GM11168 (cell line): Measurements from ENCODE around the gene FOXL3.

Experiments
- in situ Hi-C: fragments of 300-500 bp; cut with MboI; formaldehyde crosslinking; loops from one replicate; pipeline ENCODE4 v1.12.0; 2022; ENCODE audit warnings: low sequenced_read_pairs; ENCODE audit not compliant: unreplicated experiment

FOXL3 gene

DNA sequence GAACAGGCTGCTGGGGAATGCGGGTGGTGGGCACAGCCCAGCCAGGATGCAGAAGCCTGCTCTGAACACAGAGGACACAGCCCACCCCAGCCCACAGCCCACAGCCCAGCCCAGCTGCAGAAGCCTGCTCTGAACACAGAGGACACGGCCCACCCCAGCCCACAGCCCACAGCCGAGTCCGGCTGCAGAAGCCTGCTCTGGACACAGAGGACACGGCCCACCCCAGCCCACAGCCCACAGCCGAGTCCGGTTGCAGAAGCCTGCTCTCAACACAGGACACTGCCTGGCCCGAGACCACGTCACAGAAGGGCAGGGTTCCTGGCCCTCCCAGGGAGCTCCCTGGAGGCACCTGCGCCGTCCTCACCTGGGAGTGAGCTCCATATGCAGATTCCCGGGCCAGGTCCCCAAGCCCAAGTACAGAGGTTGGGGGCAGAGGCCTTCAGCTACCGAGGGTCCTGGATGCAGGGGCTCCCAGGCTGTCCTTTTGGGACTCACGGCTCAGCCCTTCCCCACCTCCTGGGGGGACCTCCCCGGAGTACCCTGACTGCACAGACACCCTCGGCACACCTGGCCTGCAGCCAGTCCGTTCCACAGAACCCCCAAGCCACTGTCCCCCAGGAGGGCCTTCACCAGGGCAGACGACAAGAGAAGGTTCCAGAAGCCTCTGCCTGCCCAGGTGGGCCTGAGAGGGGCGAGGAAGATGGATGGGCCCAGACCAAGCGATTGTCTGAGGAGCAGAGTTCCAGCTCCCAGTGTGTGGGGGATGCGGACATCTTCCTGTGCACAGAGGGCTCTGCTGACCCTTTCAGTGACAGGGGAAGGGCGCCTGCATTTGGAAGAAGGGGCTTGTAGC lies 23.7 kb upstream of the FOXL3 start:
- in situ Hi-C loops: no loop called here

GRCh38 chr7:266851-267840 lies 22.8 kb upstream of the FOXL3 start:
- in situ Hi-C loops: no loop called here

- in situ Hi-C loops: no loop called here
These were observed 21.0 kb upstream of the FOXL3 start for GRCh38 chr7:268991-269390.

GRCh38 chr7:269721-270120 lies 20.2 kb upstream of the FOXL3 start:
- in situ Hi-C loops: no loop called here

GRCh38 chr7:270351-270983 lies 19.5 kb upstream of the FOXL3 start:
- in situ Hi-C loops: no loop called here

- in situ Hi-C loops: no loop called here
These were observed 18.5 kb upstream of the FOXL3 start for GRCh38 chr7:271266-272107.

DNA sequence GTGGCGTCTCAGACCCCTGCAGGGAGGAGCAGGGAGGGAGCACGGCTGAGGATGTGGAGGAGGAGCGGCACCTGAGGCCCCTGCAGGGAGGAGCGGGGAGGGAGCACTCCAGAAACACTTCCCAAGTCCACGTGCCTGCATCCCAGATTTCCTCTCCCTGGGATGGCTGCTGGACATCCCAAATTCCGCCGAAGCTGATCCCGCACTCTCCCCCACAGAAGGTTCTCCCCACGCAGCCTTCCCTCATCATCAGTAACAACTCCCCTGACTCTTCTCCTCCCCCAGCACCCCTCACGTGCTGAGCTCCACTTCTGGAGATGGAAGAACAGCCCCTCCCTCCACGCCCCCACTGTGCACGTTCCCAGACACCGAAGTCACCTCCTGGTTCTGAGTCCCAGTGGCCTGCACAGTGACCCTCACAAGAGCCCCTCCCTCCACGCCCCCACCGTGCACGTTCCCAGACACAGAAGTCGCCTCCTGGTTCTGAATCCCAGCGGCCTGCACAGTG lies 17.8 kb upstream of the FOXL3 start:
- in situ Hi-C loops: no loop called here

- in situ Hi-C loops: no loop called here
These were observed 17.3 kb upstream of the FOXL3 start for GRCh38 chr7:272631-273030.

DNA sequence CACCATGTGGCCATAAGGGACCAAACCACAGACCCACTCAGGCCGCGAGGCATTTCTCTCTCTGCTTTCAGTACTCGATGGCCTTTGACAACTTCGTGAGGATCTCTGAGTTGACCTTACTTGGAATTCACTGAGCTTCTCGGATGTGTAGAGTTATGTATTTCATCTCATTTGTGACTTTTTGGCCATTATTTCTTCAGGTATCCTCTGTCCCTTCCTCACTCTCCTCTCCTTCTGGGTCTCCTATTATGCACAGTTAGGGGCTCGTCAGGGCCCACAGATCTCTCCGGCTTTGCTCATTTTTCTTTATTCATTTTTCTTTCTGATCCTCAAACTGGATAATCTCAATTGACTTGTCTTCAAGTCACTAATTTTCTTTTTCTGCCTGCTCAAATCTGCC lies 16.6 kb upstream of the FOXL3 start:
- in situ Hi-C loops: no loop called here

GRCh38 chr7:274266-274665 lies 15.7 kb upstream of the FOXL3 start:
- in situ Hi-C loops: no loop called here

DNA sequence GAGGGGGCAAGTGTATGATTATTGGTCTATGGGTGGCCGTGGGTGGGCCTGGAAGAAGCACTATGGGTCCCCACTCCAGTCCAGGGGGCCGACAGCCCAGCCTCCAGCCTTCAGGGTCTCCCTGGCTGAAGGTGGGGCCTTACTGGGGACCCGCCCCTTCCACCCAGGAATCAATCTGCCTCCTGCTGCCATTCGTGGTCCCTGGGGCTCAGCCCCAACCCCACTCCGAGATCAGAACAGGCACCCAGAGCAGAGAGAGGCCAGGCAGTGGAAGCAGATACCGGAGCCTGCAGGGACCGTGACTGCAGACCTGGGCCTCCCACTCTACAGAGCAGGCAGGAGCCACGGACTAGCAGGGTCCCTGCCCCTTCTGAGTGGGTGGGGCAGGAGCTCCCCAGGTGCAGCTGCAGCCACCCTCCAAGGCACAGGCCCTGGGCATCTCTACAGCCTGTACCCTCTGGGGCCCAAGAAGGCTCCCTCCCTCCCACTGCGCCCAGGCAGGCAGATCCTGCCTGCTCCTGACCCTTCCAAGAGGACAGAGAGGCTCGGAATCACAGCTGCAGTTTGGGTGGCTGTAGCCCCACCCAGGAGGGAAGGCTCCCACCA lies 13.6 kb upstream of the FOXL3 start:
- in situ Hi-C loops: no loop called here

- in situ Hi-C loops: no loop called here
These were observed 12.7 kb upstream of the FOXL3 start for GRCh38 chr7:277228-277627.

DNA sequence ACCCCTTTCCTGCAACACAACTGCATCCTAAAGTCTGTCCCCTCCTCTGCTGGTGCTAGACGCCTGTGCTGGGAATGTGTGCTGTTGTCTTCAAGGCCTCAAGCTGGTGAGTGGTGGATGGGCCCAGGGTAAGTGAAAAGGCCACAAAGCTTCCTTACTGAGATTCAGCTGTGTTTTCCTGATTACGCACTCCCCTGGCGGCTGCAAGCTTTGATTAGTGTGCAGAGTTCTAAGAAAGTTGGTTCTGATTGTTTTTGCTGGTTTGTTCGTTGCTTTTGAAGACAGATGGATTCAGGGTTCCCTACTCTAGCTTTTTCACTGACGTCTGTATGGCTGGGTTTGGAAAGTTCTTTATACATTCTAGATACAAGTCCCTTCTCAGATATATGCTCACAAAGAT lies 11.9 kb upstream of the FOXL3 start:
- in situ Hi-C loops: no loop called here

- in situ Hi-C loops: no loop called here
These were observed 10.1 kb upstream of the FOXL3 start for GRCh38 chr7:279821-280220.

DNA sequence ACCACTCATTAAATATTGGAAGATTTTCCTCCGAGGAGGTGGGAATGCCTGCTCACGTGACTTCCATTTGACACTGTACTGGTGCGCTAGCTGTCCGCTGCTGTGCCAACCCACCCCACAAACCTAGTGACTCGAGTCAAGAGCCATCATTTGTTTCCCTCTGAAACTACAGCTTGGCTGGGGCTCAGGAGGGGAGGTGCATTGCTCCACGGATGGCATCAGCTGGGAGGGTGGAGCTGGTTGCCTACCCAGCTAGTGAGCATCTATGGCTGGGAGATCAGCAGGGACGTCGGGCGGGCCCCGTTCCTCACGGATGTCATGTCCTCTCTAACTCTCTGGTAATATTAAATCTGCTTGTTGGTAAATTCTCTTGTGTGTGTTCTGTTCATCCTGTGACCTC lies 9.5 kb upstream of the FOXL3 start:
- in situ Hi-C loops: no loop called here

DNA sequence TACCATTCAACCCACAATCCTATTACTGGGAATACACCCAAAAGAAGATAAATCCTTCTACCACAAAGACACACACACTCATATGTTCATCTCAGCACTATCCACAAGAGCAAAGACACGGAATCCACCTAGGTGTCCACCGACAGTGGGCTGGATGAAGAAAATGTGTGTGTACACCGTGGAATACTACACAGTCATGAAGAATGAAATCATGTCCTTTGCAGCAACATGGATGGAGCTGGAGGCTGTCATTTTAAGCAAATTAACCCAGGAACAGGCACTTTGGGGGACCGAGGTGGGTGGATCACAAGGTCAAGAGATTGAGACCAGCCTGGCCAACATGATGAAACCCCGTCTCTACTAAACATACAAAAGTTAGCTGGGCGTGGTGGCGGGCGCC lies 8.3 kb upstream of the FOXL3 start:
- in situ Hi-C loops: no loop called here

DNA sequence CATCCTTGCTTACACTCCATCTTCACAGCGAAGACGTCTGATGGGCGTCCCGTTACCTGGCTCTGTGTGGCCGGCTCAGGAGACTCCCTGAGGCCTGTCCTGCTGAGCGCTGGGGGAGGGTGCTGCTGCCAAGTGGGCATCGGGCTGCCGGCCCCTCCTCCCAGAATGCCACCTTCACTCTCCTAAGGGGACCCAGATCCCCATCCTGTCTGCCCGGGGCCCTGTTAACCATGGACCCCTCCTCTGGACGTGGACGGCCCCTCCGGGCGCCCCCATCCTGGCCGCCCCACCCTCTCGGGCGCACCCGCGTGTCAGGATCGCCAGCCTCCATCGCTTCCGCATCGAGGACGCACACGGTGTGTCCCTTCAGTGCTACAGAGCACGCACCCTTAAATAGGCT lies 7.3 kb upstream of the FOXL3 start:
- in situ Hi-C loops: no loop called here

- in situ Hi-C loops: no loop called here
These were observed 4.9 kb upstream of the FOXL3 start for GRCh38 chr7:284762-285722.
